ENCODE measurements around the gene HOOK1.

- TF ChIP-seq CTCF (conservative IDR thresholded peaks at IDR 0.05; ENCODE audit: low read length) (no peak), EZH2phosphoT487 (IDR thresholded peaks at IDR 0.05; ENCODE audit: borderline replicate concordance, low read depth, low read length) (no peak)
Measured at GRCh38 chr1:59900640-59901039, 85.9 kb downstream of the HOOK1 start.

Data from OCI-LY7 (cell line).